ENCODE measurements around the gene PJA2.
"Not testable (repeated sequence)": the region's sequence is repeated elsewhere in the genome, so short reads cannot be mapped to it uniquely, and the experiment has no call there.

The PJA2 gene, protein sequence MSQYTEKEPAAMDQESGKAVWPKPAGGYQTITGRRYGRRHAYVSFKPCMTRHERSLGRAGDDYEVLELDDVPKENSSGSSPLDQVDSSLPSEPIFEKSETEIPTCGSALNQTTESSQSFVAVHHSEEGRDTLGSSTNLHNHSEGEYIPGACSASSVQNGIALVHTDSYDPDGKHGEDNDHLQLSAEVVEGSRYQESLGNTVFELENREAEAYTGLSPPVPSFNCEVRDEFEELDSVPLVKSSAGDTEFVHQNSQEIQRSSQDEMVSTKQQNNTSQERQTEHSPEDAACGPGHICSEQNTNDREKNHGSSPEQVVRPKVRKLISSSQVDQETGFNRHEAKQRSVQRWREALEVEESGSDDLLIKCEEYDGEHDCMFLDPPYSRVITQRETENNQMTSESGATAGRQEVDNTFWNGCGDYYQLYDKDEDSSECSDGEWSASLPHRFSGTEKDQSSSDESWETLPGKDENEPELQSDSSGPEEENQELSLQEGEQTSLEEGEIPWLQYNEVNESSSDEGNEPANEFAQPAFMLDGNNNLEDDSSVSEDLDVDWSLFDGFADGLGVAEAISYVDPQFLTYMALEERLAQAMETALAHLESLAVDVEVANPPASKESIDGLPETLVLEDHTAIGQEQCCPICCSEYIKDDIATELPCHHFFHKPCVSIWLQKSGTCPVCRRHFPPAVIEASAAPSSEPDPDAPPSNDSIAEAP
- 151 reads per million, percentile 89 among the genes with 10 or more reads in this experiment for total RNA-seq

DNA sequence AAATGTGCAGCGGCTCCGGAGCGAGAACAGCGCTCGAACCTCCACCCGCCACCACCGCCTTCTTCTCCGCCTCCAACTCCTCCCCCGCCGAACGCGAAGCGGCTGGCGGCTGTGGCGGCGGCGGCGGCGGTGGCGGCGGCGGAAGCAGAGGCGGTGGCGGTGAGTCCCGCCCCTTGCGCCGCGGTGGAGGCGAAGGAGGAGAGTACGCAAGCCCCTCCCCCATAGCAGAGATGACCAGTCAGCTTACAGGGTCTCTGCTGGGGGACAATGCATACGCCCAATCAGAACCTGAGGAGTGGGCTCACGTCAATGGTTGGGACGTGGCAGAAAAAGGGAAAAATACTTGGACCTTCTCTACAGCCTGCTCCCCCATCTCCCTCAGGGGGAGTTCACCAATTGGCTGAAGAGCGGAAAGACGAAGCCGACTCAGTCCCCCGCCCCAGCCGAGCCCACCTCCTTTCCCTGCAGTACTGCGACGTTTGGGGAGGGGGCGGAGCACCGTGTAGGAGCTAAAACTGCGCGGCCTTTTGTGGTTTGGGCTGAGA is at the start of gene PJA2:
Gene PJA2, minus strand, starts transcription at position 131 of the 545 bp plus-strand sequence. CDS start 26,541 bp downstream, outside the sequence.
- DNase-seq, result peak; percentile 92

DNA sequence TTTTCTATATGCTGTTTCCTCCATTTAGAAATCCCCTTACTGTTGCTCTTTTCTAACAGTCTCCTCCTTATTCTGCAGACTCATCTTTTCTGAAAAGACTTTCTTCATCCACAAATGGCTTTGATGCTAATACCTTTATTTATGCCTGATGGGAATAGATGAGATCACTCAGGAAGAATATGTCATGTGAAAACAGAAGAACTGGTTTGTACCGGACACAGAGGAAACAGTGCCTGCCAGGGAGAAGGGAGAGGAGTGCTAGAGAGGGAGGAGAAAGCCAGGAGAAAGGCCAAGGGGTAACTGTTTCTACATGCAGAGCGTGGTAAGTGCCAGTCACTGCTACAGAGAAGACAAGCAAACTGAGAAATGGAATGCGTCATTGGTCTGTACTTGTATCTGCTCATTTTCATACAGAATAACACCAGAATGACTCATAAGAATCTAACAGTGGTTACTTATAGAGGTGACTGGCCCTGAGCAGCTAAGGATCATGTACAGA is 45.9 kb upstream of the PJA2 start:
- no peak for DNase-seq

DNA sequence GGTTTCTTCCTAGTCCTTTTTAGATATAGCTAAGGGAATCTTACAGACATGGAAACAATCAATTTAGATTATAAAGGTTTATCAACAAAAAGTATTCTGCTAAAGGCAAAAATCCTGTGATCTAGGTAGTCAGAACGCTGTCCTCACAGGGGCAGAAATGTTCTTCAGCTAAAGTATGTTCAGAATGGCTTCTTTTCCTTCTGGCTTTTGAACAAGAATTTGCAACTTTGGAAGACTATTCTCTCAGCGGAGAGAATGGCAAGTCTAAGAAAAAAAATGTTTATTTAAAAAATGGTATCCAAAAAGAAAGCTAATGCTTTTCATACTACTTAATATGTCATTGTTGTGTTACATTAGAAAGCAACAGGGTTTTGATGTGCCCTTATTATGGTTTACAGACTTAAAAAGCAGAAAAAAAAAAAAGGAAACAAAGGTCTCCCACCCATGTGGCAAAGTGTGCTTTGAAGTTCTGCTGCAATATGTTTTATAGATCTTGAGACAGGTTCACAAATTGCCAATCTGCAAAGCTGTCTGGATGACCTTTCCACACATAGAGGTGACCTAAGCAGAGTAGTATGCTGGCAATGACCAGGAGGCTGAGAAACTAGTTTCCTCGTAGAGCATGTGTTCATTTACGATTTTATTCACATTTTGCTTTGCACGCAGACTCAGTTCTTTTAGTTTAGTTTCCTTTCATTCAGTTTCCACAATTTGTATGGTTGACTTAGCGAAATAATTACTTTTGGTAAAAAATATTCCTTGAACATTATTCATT is 45.1 kb upstream of the PJA2 start:
- DNase-seq, result no peak

DNA sequence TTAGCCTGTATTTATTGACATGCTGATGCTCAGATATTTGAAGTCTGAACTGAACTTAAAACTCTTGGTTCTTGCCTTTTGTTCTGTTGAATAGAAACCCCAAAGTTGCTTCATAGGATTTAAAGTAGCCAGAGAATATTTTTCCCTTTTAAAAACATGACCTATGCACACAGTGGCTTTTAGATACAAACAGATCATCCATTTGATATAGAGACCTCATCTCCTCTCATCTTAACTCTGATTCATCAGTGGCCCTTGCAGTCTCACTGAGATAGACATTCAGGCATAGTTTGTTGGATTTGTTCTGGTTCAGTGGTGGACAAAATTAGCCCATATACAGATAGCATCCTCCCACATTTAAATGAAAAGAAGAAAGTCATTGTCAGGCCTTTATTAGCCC is 43.5 kb upstream of the PJA2 start:
- no peak for DNase-seq

DNA sequence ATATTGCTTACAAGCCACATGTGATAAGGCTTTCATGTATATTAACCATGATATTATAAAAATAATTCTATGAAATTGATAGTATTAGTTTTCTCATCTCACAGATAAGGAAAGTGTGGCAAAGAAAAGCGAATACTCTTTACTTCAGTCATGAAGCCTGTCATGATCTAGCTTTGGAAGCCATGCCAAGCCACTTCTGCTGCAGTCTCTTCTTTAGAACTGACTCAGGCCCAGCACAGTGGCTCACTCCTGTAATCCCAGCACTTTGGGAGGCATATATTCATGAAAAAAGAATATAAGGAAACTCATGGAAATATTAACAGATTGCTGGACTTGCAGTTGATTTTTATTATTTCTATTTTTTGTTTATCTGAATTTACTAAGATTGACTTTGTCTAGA is 42.9 kb upstream of the PJA2 start:
- DNase-seq, result no peak

DNA sequence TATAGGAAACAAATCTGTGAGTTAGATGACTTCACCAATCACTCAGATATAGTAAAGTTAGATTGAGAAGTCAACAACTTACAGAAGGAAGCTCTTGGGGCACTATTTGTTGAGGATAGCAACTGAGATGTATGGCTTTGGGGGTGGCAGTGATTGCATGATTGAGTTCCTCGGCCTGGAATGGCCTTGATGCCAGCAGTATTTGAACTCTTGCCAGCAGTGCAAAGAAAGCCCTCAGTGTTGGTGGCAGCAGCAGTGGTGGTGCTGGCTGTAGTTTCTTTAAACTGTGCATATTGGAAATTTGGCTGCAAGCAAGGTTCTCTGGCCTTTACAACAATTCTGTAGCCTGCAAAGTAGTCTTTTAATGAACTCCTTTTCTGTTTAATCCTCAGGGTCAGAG is 41.4 kb upstream of the PJA2 start:
- DNase-seq, result no peak

DNA sequence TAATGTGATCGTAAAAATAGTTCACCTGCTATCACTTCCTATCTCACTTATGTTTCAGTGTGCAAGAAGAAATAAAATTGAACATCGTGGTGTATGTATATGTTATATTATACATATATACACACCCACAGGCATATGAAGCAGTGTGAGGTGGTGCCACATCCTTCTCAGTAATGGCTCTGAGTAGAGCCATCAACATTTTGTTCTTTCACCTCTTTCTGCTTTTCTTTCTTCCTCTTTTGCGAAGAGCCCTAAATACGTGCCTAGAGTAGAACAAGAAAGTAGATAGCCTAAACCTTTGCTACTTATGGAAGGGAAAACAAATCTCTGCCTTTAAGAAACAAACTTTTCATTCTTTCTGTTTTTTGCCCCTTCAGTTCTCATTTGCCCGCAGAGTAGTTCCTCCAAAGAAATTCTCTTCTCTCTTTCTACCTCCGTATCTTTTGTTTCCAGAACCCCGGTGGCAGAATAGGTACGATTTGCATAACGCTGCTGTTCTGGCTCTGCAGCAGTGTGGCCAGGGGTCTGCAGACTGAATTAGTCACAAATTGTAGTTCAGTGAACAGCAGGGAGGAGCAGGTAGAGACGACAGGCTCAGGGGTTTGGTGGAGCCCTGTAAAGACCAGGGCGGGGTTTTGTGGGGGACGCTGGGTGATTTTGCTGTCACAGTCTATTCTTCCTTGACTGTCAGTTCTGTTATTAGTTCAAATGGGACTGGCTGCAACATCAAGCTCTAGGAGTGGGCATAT is 40.5 kb upstream of the PJA2 start:
- DNase-seq, result no peak

DNA sequence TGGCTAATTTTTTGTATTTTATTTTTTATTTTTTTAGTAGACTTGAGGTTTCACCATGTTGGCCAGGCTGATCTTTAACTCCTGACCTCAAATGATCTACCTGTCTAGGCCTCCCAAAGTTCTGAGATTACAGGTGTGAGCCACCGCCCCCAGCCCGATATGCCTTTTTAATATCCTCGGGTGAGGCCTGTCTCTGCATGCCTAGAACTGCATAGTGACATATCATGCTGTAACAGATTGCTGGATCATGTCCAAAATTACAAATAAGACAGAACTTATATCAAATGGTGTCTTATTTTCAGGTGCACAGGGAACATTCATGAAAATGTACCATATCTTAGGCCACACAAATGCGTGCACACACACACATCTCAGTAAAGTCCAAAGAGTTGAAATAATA is 39.1 kb upstream of the PJA2 start:
- no peak for DNase-seq

DNA sequence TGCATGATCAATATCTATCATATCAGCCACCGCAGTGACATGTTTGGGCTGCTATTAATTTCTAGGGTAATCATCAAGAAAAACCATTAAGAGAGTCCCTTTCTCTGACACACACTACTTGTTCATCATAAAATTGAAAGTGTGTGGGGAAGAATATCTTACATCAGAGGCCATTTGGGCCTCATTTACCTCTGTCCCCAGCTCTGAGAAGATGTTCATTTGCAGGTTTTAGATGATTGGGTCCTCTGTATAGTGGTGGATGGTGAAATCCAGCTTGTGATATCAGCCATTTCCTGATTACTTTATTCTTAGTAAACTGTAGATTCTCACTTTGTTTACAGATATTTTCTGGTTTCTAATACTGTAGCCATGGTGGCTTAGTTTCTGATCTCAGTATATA is 29.8 kb upstream of the PJA2 start:
- no peak for DNase-seq

DNA sequence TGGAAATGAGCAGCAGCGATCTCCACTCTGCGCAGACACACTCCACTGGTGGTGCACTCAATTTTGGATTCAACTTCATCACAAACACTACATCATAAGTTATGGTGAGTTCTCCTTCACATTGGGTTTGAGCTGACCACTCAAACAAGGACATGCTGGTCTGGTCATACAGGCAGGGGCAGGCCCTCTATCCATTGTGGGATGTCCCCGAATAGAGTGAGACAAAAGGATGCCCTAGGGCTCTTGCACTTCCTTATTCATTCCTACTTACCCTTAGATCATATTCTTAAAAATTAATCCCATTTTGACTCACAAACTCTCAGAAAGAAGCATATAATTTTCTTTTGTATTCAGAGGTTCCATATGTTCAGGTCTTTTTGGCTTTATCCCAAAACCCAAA is 16.3 kb upstream of the PJA2 start:
- DNase-seq, result no peak

DNA sequence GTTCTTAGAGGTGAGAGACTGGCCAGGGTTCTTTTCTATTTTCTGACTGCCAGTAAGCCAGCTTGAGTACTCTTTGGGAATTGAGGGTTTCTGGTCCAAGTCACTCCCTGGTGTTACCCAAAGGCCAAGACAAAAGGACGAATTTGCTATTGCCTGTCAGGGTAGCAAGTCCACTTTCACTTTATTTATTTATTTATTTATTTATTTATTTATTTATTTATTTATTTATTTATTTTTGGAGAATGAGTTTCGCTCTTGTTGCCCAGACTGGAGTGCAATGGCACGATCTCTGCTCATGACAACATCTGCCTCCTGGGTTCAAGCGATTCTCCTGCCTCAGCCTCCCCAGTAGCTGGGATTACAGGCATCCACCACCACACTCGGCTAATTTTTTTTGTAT is 15.7 kb upstream of the PJA2 start:
- not testable (repeated sequence) for DNase-seq

DNA sequence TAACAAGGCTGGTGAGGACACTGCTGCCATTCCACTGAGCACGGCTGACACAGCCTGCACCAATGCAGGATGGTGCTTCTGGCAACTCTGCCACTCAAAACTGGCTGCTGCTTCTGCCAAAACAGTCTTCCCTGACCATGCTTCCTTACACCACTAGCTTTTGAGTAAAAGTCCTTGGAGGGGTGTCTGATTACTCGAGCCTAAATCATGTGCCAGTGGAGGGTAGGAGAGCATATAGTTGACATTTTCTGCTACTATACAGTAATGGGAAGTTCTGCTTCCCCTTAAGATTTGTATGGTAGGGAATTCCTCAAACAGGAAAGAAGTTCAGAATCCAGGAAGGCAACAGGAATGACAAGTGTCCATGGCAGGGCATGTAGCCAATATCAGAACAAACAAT is 12.2 kb upstream of the PJA2 start:
- DNase-seq, result no peak

DNA sequence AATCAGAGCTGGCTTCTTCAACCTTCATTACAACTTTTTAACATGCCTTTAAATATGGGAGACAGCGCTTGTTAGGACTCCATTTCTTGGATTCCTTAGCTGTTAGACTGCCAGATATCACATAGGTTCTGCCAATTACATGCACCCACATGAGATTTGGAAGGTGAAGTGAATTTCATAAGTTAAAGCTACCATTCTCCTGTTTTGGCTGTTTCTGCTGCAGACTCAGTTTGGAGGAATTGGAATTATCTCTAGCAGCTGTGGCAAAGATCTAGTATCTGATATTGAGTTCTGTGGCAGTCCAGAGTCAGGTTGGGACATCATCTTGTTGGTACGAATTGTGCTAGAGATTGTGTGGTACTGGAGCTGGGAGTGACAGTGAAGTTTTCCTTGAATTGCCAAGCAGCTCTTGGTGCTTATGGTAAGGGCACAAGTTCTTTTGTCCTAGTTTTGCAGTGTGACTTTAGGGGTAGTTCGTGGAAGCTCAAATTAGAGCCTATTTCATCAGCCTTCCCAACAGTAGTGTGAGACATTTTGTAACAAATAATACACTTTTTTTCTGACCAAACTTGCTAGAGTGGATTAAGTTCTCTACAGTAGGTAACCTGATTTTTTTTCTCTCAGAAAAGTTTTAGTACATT is 9.1 kb upstream of the PJA2 start:
- DNase-seq, result no peak

DNA sequence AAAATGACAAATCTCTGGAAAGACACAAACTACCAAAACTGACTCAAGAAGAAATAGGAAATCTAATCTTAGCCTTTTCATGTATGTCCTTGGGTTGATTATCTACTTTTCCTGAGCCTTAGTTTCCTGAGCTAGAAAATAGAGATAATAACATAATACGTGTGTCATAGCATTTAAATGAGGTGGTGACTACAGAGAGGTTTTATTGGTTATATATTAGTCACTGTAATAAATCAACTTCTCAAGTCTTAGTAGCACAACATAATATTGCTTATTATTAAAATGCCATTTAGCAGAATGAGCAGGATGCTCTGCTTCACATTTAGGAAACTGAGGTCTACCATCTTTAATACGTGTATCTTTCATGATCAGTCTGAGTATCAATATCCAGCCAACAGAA is 7.1 kb upstream of the PJA2 start:
- no peak for DNase-seq

DNA sequence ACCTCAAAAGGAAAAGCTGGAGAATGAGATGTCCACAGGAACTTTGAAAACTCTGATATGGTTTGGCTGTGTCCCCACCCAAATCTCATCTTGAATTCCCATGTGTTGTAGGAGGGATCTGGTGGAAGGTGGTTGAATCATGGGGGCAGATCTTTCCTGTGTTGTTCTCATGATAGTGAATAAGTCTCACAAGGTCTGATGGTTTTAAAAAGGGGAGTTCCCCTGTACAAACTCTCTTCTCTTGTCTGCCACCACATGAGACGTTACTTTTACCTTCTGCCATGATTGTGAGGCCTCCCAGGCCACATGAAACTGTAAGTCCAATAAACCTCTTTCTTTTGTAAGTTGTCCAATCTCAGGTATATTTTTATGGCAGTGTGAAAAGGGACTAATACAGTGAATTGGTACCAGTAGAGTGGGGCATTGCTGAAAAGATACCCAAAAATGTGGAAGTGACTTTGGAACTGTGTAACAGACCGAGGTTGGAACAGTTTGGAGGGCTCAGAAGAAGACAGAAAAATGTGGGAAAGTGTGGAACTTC is 4.2 kb upstream of the PJA2 start:
- DNase-seq, result not testable (repeated sequence)

DNA sequence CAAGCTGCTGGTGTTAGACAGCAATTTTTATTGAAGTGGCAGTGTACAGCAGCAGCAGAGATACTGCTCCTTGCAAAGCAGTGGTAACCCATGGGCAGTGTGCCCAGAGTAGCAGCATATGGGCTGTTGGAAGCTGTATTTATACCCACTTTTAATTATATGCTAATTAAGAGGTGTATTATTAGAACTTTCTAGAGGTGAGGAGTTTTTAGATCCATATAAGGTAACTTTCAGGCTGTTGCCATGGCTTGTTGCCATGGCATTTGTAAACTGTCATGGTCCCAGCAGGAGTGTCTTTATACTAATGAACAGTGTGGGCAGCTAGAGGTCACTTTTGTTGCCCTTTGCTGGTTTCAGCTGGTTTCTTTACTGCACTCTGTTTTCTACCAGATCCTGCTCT is 3.7 kb upstream of the PJA2 start:
- DNase-seq, result no peak

DNA sequence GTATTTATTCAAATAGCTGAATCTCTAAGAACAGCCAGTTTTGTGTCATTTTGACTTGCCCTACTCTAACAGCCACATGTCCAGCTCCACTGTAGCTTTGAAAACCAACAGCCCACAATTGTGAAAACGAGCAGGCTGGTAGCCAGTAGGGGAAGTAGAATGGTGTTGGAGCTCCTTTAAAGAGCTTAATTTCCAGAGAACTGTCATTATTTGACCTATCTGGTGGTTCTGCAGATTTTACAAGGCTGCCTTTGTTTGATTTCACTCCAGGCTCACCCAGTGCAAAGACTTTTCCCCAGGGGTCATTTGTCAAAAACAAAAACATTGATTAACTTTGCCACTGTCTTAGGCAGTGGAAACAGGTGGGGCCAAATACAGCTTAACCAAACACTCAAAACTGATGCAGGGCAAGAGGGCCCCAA is 3.2 kb upstream of the PJA2 start:
- no peak for DNase-seq

DNA sequence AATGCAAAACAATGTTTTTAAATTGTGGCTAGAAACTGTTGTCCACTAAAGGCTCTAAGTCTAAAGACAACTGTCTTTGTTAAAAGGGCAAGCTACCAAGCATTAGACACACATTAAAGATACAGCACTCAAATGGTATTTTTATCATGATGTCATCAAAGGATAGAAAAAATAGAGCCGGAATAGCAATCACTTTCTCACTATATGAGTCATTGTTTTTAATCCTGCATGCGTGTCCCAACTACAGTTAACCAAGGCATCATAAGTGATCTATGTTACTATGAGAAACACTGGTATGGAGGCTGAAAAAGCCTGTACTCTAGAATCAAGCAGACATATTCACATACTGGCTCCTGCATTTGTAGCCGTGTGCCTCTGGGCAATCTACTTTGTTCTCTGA is 1.9 kb upstream of the PJA2 start:
- peak; percentile 14 for DNase-seq

DNA sequence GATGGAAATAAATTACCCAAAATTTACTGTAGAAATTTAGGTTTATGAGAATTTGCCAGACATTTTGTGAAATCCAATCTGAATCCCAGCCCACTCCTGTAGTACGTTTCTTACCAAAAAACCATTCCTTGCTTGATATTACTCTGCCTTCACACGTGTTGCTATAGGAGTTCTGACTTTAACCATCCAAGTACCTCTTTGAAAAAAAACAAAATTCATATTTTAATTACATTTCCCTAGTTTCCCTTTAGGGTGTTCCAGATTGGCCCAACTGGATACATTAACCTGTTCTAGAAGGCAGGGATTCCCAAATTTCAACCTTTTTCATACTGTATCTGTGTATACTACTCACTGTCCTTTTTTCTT is 1.4 kb upstream of the PJA2 start:
- DNase-seq, result no peak

DNA sequence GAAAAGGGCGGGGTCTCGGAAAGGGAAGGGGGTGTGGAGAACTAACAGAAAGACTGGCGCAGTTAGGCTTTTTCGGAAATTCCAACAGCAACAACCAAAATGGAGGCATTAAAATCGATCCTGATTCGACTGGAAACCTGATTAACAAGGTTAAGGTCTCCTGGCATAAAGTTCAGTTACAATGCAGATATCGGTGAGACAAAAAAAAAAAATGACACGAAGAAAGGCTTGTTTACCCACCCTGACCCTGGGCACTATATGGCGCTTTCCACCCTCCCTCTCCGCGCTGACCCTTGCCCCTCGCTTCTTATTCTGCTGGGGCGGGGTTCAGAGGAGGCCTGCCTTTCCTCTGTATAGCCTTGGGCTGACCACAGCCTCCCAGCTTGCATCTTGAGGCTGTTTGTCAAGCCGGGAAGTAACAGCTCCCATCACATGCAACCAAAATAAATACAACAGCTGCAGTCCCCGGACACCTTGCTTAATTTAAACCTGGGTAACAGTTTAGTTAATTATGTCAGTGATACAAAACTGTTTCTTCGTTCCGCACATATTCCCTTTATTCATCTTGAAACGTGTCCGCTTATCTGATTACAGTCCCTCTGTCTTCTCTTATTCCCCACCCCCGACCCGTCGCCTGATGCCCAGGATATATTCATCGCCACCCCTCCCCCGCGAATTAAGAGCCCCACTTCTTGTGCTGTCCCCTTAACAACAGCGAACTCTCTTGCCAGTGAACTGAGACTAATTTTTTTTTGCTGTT is 795 bp upstream of the PJA2 start:
- DNase-seq, result peak; percentile 26
